Erythroblast (primary cell): ENCODE results near the gene NCS1.

Experiments used
- DNase-seq, 2 experiments: peaks; one replicate each; lab custom pipeline; 2025; lab: John Stamatoyannopoulos, UW
- GATA1 ChIP-seq: IDR thresholded peaks from 2 replicates; pipeline ENCODE4 v1.6.1; 2011; ENCODE audit warnings: low read depth, mild to moderate bottlenecking, control low read depth, low read length, moderate library complexity
- POLR2A ChIP-seq: IDR thresholded peaks from 2 replicates; pipeline ENCODE4 v1.6.1; 2011; ENCODE audit warnings: mild to moderate bottlenecking, low read length

Gene NCS1

GRCh38 chr9:130186839-130187522 lies 14.8 kb downstream of the NCS1 start:
- peak; percentile 80 to 89 for DNase-seq
- no peak for TF ChIP-seq GATA1
- TF ChIP-seq POLR2A: peak; percentile 79

- no peak for DNase-seq
- TF ChIP-seq POLR2A (no peak), GATA1 (no peak)
Observed at GRCh38 chr9:130187523-130187846, 15.3 kb downstream of the NCS1 start.

- peak; percentile 65 to 71 for DNase-seq
- TF ChIP-seq POLR2A (no peak), GATA1 (no peak)
Observed at GRCh38 chr9:130188860-130189481, 16.8 kb downstream of the NCS1 start.

GRCh38 chr9:130189840-130190239 lies 17.6 kb downstream of the NCS1 start:
- TF ChIP-seq GATA1: no peak
- TF ChIP-seq POLR2A: no peak
- no peak for DNase-seq

- no peak for DNase-seq
- TF ChIP-seq GATA1 (no peak), POLR2A (no peak)
Observed at GRCh38 chr9:130191068-130191748, 19.0 kb downstream of the NCS1 start.

- no peak for TF ChIP-seq GATA1
- no peak for TF ChIP-seq POLR2A
- DNase-seq: no peak
Observed at GRCh38 chr9:130191749-130192120, 19.5 kb downstream of the NCS1 start.

GRCh38 chr9:130192382-130192999 lies 20.3 kb downstream of the NCS1 start:
- TF ChIP-seq GATA1 (no peak), POLR2A (no peak)
- DNase-seq: no peak

GRCh38 chr9:130193103-130193502 lies 20.9 kb downstream of the NCS1 start:
- TF ChIP-seq POLR2A (no peak), GATA1 (no peak)
- no peak for DNase-seq

- TF ChIP-seq POLR2A (no peak), GATA1 (no peak)
- DNase-seq: no peak
Observed at GRCh38 chr9:130193531-130194377, 21.6 kb downstream of the NCS1 start.

GRCh38 chr9:130194378-130194932 lies 22.3 kb downstream of the NCS1 start:
- no peak for DNase-seq
- TF ChIP-seq POLR2A: no peak
- no peak for TF ChIP-seq GATA1

- no peak for TF ChIP-seq GATA1
- no peak for TF ChIP-seq POLR2A
- no peak for DNase-seq
Observed at GRCh38 chr9:130195638-130196037, 23.4 kb downstream of the NCS1 start.

- peak; percentile 84 to 89 for DNase-seq
- TF ChIP-seq POLR2A (peak; percentile 29), GATA1 (no peak)
Observed at GRCh38 chr9:130196643-130197042, 24.4 kb downstream of the NCS1 start.

GRCh38 chr9:130197386-130197785 lies 25.2 kb downstream of the NCS1 start:
- DNase-seq: no peak
- no peak for TF ChIP-seq POLR2A
- TF ChIP-seq GATA1: no peak

GRCh38 chr9:130197888-130198287 lies 25.7 kb downstream of the NCS1 start:
- no peak for DNase-seq
- TF ChIP-seq POLR2A (no peak), GATA1 (no peak)
